Peyer's patch (tissue), 4 donors: ENCODE data around the gene NIPBL.

Experiments
- POLR2A ChIP-seq, 2 donors: fragments of 450-650 bp; IDR thresholded peaks; one replicate each; pipeline ENCODE4 v1.5.1; 2017; ENCODE audit warnings: antibody characterized with exemption in 2 of 2, mild to moderate bottlenecking in 2 of 2, moderate library complexity in 2 of 2
- TF ChIP-seq, protein P1 (sequence below), 6 experiments: fragments of 450-650 bp in 4 of 6; fragments of 200-600 bp in 2 of 6; sonication (generic) in 1 of 6; IDR thresholded peaks; one replicate each; pipeline ENCODE4 v1.5.1; 2017 to 2019; ENCODE audit warnings: antibody characterized with exemption in 6 of 6, mild to moderate bottlenecking in 3 of 6, moderate library complexity in 1 of 6

DNA sequence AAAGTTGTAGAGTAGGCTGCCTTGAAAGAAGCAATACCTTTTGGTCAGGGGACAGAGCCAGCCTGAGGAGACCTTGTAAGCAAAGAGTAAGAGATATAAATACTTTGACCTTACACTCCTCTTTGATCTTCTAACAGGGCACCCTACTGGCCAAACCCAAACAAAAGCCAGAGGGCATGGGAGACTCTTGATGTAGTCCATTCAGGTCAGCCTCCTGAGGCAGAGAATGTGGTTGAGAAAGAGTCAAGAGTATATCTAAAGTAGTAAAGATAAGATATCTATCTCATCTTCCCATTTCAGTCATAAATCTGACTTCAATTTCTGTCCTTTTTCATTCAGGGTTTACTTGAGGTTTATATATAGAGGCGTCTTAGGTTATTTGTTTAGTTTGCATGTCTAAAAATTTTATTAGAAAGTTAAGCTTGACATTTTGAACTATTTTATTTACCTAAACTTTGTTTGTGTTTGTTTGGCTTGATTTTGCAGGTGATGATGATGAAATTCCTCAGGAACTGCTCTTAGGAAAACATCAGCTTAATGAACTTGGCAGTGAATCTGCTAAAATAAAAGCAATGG lies 125.7 kb downstream of the NIPBL start:
- TF ChIP-seq, protein P1, sequence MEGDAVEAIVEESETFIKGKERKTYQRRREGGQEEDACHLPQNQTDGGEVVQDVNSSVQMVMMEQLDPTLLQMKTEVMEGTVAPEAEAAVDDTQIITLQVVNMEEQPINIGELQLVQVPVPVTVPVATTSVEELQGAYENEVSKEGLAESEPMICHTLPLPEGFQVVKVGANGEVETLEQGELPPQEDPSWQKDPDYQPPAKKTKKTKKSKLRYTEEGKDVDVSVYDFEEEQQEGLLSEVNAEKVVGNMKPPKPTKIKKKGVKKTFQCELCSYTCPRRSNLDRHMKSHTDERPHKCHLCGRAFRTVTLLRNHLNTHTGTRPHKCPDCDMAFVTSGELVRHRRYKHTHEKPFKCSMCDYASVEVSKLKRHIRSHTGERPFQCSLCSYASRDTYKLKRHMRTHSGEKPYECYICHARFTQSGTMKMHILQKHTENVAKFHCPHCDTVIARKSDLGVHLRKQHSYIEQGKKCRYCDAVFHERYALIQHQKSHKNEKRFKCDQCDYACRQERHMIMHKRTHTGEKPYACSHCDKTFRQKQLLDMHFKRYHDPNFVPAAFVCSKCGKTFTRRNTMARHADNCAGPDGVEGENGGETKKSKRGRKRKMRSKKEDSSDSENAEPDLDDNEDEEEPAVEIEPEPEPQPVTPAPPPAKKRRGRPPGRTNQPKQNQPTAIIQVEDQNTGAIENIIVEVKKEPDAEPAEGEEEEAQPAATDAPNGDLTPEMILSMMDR (IDR thresholded peaks at IDR 0.05), result no peak
- TF ChIP-seq POLR2A (IDR thresholded peaks at IDR 0.05), result no peak
